ENCODE results near the gene PLA2G15.

The PLA2G15 gene

GRCh38 chr16:68275611-68276191, 30.5 kb downstream of the PLA2G15 start:
- H3K79me2 ChIP-seq: no peaks in the 10 kb centered on the region
- H3K27ac ChIP-seq: no peak overlapping the region
- H3K4me3 ChIP-seq (ENCODE audit: low read depth, low read length): no peak overlapping the region
- no peak for TF ChIP-seq CTCF (IDR thresholded peaks at IDR 0.05)
- H3K4me2 ChIP-seq (ENCODE audit: low read length): no peak overlapping the region
- no peaks in the 10 kb centered on the region for H3K27me3 ChIP-seq (ENCODE audit: control insufficient read depth, insufficient read depth, low read length)
- H3K4me1 ChIP-seq: peaks cover 3% of the 10 kb centered on the region
- H2AFZ ChIP-seq: no peak overlapping the region
- H3K9ac ChIP-seq: no peak overlapping the region
- H3K36me3 ChIP-seq (ENCODE audit: control insufficient read depth, insufficient read depth, low read length): no peaks in the 10 kb centered on the region
- H3K9me3 ChIP-seq (ENCODE audit: control insufficient read depth, low read length): no peaks in the 10 kb centered on the region

GRCh38 chr16:68276223-68276622, 31.1 kb downstream of the PLA2G15 start:
- Histone ChIP-seq H3K4me2 (ENCODE audit: low read length) (no peak overlapping the region), H3K36me3 (ENCODE audit: control insufficient read depth, insufficient read depth, low read length) (no peaks in the 10 kb centered on the region), H2AFZ (no peak overlapping the region), H3K27me3 (ENCODE audit: control insufficient read depth, insufficient read depth, low read length) (no peaks in the 10 kb centered on the region), H3K27ac (no peak overlapping the region), H3K79me2 (no peaks in the 10 kb centered on the region), H3K9ac (no peak overlapping the region), H3K4me3 (ENCODE audit: low read depth, low read length) (no peak overlapping the region), H3K4me1 (peaks cover 3% of the 10 kb centered on the region), H3K9me3 (ENCODE audit: control insufficient read depth, low read length) (no peaks in the 10 kb centered on the region)
- no peak for TF ChIP-seq CTCF (IDR thresholded peaks at IDR 0.05)

- no peaks in the 10 kb centered on the region for H3K79me2 ChIP-seq
- no peak overlapping the region for H3K9ac ChIP-seq
- H3K4me1 ChIP-seq: no peaks in the 10 kb centered on the region
- no peak overlapping the region for H3K4me3 ChIP-seq (ENCODE audit: low read depth, low read length)
- H3K27me3 ChIP-seq (ENCODE audit: control insufficient read depth, insufficient read depth, low read length): no peaks in the 10 kb centered on the region
- H3K4me2 ChIP-seq (ENCODE audit: low read length): no peak overlapping the region
- no peak overlapping the region for H3K27ac ChIP-seq
- TF ChIP-seq CTCF (IDR thresholded peaks at IDR 0.05): no peak
- H2AFZ ChIP-seq: no peak overlapping the region
- H3K9me3 ChIP-seq (ENCODE audit: control insufficient read depth, low read length): no peaks in the 10 kb centered on the region
- no peaks in the 10 kb centered on the region for H3K36me3 ChIP-seq (ENCODE audit: control insufficient read depth, insufficient read depth, low read length)
Measured at GRCh38 chr16:68279726-68280558, 34.8 kb downstream of the PLA2G15 start.

- Histone ChIP-seq H3K9ac (no peak overlapping the region), H3K27ac (no peak overlapping the region), H3K4me2 (ENCODE audit: low read length) (no peak overlapping the region), H3K4me1 (no peaks in the 10 kb centered on the region), H3K79me2 (no peaks in the 10 kb centered on the region), H3K9me3 (ENCODE audit: control insufficient read depth, low read length) (no peaks in the 10 kb centered on the region), H3K36me3 (ENCODE audit: control insufficient read depth, insufficient read depth, low read length) (no peaks in the 10 kb centered on the region), H2AFZ (no peak overlapping the region), H3K27me3 (ENCODE audit: control insufficient read depth, insufficient read depth, low read length) (no peaks in the 10 kb centered on the region), H3K4me3 (ENCODE audit: low read depth, low read length) (no peak overlapping the region)
- TF ChIP-seq CTCF (IDR thresholded peaks at IDR 0.05): no peak
Measured at GRCh38 chr16:68281368-68282063, 36.3 kb downstream of the PLA2G15 start.

All from parathyroid adenoma (tissue), 2 donors.